Activated T-cell treated with anti-CD3 and anti-CD28 coated beads for 1 hour (primary cell): ENCODE measurements around the gene TECR.
"Not testable (repeated sequence)": the region's sequence is repeated elsewhere in the genome, so short reads cannot be mapped to it uniquely, and the experiment has no call there.

Experiments
- DNase-seq: peaks from one replicate; pipeline ENCODE4 v3.0.0-alpha.2; 2020; ENCODE audit warnings: low read depth

Gene TECR, protein sequence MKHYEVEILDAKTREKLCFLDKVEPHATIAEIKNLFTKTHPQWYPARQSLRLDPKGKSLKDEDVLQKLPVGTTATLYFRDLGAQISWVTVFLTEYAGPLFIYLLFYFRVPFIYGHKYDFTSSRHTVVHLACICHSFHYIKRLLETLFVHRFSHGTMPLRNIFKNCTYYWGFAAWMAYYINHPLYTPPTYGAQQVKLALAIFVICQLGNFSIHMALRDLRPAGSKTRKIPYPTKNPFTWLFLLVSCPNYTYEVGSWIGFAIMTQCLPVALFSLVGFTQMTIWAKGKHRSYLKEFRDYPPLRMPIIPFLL

DNA sequence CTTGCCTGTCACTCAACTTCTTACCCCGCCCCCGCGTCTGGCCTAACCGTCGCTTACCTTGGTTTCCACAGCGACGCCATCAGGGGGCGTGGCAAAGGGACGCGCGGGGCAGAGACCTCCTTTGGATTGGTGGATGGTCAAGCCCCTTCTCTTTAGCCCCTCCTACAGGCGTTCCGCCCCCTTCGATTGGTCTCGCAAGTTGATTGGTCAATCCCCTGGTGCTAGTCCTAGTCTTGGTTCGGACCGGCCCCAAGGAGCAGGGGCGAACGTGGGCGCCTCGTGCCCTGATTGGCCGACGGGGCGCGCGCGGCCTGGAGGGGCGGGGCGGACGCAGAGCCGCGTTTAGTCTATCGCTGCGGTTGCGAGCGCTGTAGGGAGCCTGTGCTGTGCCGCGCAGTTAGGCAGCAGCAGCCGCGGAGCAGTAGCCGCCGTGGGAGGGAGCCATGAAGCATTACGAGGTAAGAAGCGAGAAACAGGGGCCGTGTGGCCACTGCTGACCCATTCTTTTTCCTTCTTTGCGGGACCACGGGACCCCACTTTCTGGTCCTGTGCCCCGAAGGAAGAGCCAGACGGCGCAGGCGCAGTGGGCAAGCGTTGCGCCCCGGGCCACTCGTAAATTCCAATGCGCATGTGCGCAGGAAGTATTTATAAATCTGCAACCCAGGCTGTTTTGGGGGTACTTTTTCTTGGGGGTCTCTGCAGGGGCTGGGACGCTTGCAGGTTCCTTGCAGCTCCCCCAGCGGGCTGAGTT is at the start of gene TECR:
TSS of gene TECR (plus strand) at position 341 of the 751 bp plus-strand sequence. CDS start at position 444, 103 bp downstream.
- peak; percentile 100 for DNase-seq

DNA sequence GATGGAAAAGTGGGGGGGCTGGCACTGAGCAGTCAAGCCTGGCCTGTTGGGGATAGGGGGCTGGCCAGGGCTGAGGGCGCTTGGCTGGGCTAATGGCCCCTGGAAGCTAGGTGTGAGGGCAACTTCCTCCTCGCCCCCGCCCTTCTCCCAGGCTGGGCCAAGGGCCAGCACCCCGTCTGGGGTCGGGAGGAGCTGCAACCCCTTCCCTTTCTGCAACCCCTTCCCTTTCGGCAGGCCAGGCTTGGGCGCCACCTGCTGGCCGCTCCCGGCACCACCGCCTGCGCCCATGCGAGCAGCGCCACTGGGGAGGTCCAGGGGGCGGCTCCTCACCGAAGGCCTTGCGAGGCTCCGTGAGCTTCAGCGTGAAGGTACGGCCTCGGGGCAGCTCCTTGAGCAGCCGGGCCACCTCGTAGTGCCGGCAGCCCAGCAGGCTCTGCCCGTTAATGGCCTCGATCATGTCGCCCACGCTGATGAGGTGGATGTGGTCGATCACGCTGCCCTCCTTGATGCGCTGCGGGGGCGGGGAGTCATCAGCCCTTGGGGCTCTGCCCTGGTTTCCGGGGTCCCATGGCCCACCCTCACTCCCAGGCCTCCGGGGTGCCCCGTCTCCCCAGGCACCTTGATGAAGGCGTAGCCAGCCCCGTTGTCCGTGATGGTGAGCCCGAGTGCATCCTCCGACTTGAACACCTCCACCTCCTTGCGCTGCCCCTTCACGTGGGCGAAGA is 49.3 kb upstream of the TECR start:
- DNase-seq: peak; percentile 62

DNA sequence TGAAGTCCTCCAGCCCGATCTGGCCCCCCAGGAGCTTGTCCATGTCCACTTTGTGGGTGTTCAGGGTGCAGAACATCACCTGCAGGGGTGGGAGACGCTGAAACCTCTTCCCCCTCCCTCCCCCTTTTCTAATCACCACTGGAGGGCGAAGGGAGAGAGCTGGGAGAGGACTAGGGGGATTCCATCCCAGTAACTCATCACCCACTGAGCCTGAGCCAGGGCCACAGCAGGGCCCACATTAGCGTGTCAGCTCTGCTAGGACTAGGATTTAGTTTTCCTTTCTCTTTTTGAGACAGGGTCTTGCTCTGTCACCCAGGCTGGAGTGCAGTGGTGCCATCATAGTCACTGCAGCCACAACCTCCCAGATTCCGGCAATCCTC is 48.7 kb upstream of the TECR start:
- DNase-seq: no peak

DNA sequence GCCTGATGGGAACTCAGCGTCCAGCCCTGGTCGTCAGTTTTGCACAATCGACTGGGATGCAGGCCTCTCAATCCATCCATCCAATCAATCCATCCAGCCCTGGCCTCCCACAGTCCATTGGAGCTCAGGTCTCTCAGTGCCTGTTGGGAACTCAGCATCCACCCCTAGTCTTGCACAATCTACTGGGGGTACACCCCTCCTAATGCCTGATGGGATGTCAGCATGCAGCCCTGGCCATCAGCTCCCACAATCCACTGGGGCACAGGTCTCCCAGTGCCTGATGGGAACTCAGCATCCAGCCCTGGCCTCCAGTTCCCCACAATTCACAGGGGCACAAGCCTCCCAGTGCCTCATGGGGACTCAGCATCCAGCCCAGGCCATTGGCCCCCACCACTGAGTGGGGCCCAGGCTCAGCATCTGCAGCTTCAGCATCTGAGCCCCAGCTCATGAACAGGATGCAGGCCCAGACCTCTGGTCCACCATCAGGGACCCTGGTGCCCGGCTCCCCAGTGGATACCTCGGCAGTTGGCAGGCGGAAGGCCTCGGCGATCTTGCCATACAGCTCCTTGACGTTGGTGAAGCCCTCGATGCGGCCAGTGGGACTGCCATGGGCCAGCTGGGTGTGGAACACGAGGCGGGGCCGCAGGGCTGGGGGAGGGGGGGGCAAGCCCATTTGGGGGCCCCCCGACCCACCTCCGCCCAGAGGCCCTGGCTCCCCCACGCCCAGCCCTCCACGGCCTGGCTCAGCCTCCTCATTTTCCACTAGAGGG is 47.0 kb upstream of the TECR start:
- no peak for DNase-seq

DNA sequence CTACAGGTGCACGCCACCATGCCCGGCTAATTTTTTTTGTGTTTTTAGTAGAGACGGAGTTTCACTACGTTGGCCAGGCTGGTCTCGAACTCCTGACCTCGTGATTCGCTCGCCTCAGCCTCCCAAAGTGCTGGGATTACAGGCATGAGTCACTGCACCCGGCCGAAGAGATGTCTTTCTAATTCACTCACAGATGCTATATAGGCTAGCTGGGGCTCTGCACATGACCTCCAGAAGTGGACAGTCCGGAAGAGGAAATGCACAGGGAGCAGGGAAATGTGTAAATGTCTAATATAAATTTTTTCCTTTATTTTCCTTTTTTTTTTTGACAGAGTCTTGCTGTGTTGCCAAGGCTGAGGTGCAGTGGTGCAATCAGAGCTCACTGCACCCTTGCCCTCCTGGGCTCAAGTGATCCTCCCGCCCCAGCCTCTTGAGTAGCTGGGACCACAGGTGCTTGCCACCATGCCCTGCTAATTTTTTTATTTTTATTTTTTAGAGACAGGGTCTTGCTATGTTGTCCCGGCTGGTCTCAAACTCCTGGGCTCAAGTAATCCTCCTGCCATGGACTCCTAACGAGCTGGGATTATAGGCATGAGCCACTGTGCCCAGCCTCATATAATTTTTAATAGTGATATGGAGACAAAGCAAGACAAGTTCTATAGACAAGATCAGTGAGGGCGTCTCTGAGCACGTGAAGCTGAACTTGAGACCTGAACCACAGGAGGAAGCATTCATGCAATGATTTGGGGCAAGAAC is 41.8 kb upstream of the TECR start:
- no peak for DNase-seq

DNA sequence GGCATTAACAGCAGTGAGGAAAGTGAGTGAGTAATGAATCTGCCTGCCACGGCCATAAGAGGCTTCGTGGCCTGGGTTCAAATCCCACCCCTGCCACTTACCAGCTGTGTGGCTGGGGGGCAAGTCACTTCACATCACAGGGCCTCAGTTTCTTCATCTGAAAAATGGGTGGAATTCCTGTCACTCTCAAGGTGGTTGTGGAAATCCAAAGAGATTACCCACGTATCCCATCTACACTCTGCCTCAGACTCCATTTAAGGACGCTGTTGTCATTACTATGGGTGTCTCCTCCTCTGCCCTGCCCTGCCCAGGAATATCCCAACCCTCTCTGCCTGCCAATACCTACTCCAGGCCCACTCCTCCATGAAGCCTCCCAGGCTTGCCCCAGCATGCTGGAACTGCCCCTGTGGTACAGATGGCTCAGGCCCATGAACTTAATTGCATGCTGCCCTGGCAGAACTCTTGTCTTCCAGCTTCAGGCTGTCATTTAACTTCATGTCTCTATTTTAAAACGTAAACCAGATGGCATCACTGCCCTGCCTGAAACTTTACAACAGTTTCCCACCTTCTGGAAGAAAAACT is 36.5 kb upstream of the TECR start:
- no peak for DNase-seq

DNA sequence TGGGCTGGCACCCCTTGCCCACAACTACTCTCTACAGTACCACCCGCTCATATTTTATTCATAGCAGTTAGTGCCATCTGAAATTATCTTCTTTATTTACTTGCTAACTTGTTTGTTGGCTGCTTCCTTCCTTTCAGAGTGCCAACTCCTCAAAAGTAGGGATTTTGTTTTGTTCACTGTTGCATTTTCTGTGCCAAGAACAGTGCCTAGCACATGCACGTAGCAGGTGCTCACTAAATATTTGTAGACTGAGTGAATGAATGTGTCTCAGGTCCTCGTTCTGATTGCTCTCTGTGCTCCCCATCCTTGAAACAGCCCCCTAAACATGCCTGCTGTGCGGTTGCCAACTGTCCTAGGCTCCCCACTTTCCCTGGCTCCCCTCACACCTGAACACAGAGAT is 35.0 kb upstream of the TECR start:
- no peak for DNase-seq

DNA sequence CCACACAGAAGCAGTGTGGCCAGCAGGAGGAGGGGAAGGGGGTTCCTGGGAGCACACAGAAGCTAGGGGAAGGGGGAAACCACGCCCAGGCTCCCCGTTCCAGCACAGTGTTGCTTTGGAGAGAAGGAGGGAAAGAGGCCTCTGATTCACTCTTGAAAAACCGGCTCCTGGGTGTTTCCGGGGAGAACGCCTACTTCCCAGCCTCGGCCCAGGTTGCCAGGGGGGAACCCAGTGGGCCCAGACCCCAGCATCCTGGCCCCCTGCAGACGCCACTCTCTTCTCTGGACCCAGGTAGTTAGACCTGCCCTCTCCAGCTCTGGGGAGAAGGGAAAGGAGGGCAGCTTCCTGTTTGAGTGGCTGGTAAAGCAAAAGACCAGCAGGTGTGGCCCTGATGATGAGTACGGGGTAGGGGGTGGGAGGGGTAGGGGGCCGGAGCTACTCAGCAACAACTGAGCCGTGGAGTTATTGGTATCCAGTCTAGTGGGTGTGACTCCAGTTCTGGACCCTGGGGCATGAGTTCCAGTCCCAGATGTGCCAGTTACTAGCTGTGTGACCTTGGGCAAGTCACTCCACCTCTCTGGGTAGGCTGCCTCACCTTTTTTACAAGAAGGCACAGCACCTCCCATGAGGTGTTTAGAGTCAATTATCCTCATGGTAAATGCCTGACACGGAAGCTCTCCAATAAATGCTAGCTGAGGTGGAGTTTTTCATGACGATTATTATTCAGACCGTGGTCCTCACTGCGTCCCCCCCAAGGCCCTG is 34.3 kb upstream of the TECR start:
- DNase-seq: no peak

DNA sequence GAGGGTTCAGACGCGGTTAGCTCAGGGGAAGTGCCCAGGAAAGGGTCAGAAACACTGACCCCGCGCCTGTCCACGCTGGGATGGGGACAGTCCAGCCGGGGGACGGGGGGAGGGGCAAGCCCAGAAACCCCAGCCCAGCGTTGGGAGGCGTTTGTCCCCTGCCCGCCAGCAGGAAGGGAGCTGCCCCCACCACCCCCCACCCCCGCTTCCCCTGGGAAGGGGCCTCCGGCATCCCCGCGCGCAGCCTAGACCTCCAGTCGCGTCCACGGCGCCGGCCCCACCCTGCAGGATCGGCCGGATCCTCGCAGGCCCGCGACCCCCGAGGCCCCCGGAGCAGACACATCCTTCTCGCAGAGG is 33.7 kb upstream of the TECR start:
- DNase-seq: no peak

DNA sequence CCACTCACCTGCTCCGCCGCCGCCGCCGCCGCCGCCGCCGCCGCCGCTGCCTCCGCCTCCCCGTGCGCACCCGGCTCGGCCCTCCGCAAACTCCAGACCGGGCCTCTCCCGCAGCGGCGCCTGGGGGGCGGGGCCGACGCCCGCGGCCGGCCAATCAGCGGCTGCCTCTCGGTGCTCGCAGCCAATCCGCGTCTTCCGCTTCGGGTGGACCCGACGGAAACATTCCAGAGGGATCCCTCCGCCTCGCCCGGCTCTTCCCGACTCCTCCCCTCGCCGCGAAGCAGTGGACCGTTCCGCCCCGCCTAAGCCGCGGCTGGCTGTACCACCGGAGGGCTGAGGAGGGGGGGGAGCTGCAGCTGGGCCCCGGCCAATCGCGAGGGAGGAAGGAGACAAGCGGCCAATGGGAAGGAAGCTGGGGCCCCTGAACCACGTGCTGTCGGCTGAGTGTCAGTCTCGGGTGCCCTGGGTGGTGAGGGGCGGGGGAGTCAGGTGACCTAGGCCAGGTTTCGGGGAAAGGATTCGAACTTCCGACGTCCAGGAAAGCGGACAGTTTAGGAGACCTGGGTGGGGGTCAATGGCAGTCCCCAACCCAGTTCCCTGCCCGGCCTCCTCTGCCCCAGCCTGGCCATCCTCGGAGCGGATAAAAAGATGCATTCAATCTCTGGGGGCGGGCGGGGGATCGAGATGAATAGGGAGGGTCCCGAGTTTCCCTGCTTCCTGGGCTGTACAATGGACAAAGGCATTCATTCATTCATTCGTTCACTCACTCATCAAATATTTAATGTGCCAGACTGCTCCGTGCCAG is 33.2 kb upstream of the TECR start, which contains the start of gene GIPC1:
TSS of gene GIPC1 (minus strand) at position 99 of the 805 bp plus-strand sequence. CDS start 13,151 bp downstream, outside the sequence.
- peak; percentile 75 for DNase-seq

DNA sequence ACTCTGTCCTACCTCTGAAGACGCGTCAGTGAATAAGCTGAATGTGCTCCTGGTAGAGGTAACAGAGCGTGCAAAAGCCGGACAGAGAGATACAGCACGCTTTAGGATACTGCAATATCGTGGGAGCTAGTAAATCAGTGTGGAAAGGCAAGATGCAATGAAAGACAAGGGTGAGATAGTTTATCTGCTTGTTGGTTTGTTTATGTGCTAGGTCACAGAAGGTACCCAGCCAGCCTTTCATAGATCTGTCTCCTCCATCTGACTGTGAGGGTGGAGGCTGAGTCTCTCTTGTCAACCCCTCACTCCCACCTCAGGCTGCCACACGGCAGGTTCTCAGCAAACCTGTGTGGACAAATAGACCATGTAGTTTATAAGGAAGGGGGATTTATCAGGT is 32.6 kb upstream of the TECR start:
- DNase-seq: no peak

DNA sequence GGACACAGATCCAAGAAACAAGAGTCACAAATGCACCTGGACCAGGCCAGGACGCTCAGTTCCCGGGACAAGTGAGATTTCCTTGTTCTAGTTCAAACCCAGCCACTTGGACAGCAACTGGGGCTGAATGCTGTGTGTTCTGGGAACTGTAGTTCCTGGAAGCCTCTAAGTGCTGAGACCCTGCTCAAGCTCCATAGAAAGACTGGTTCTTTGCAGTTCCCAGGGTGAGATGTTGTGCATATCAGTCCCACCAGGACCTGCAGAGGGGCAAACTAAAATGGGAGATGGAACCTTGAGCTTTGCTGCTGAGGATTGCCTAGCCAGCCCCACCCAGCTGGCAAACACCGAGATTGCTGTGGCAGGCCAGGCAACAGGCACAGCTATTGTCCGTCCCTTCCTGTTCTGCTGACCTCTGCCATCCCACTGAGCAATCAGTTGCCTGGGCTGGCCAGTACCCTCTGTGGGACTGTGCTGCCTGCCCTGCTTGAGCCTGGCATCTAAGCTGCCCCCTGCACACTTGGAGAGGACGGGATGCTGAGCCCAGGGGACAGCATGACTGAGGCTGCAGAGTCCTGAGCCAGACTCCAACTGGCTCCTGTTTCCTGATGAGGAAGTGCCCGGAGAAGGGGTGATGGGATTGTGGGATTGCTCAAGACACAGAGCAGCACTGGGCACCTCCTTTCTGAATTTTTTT is 32.0 kb upstream of the TECR start:
- DNase-seq: no peak

DNA sequence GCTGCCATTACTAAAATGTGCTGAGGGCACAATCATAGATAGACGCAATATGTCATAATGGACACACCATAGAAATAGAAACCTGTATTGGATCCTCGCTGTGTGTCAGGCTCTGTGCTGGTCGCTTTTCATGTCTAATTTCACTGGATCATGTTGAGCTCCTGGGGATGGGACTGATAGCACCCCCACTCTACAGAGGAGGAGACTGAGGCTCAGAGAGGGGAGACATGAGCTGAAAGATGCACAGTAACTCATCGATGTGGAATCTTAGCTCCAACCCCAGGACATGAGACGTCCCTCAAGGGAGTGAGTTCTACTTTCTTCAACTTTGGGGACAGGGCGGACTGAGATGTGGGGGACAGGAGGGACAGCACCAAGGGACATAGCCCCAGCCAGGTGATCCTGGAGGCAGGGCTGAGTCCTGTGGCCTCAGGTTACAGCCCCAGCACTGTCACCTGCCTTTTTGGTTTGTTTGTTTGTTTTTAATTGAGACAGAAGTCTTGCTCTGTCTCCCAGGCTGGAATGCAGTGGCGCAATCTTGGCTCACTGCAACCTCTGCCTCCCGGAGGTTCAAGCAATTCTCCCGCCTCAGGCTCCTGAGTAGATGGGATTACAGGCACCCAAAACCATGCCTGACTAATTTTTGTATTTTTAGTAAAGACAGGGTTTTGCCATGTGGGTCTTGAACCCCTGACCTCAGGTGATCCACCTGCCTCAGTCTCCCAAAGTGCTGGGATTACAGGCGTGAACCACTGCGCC is 26.9 kb upstream of the TECR start:
- no peak for DNase-seq

DNA sequence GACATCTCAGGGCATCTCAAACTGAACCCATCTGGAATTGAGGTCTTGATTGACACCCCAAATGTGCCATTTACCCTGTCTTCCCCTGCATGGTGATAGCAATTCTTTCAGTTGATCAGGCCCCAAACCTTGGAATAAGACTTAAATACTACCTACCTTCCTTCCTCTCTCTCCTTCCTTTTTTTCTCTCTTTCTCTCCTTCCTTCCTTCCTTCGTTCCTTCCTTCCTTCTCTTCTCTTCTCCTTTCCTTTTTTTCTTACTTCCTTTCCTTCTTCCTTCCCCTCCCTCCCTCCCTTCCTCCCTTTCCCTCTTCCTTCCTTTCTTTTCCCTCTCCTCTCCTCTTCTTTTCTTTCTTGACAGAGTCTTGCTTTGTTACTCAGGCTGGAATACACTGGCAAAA is 26.1 kb upstream of the TECR start:
- no peak for DNase-seq

DNA sequence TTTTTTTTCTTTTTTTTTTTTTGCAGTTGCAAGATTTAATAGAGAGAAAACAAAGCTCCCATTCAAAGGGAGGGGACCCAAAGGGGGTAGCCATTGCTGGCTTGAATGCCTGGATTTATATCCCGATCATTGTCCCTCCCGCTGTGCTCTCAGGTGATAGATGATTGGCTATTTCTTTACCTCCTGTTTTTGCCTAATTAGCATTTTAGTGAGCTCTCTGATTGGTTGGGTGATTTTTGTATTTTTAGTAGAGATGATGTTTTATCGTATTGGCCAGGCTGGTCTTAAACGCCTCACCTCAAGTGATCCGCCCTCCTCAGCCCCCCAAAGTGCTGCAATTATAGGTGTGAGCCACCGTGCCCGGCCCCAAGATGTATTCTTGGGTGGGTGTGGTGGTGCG is 24.8 kb upstream of the TECR start:
- DNase-seq: not testable (repeated sequence)

DNA sequence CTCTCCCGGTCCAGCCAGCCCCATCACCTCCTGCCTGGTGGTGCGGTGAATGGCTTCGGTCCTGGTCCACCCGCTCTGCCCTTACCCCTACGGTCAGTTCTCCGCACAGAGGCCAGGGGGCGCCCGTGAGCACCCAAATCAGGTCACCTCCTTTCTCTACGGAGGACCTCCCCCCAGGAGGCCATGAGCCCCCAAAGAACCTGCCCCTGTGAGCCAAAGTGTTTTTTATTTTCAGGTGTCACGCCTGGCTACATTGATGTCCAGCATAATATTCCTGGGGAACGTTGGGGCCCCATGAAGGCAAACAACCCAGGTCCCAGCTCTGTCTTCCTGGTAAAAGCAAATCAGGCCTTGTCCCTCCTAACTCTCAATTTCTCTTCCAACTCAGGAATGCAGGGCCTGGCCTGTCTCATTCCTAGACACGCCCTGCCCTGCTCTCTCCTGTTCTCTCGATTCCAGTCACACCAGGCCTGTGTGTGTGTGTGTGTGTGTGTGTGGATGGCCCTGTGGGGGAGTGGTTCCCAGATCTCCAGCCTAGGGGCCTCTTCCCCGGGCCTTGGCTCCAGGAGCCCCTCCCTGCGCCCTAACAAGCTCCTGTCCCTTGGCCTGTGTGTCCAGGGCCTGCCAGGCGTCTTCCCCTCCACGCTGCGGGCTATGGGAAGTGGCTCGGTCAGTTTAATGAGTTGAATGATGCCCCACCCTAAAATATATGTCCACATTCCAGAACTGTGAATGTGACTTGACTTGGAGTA is 23.7 kb upstream of the TECR start:
- DNase-seq: peak; percentile 74
